ENCODE data around the gene WDR49.
"Not testable (repeated sequence)": the region's sequence is repeated elsewhere in the genome, so short reads cannot be mapped to it uniquely, and the experiment has no call there.

WDR49 gene

DNA sequence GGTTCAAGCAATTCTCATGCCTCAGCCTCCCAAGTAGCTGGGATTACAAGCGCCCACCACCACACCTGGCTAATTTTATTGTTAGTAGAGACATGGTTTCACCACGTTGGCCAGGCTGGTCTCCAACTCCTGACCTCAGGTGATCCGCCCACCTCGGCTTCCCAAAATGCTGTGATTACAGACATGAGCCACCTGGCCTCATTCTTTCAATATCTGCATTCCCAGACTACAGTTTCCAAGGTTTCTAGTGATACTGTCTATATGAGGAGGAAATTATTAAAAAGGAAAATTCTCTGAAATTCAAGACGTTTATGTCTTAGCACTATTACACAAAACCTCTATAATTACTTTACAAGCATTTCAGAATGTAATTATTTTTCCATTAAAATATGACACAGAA, 39.5 kb downstream of the WDR49 start:
- not testable (repeated sequence) for DNase-seq (ENCODE audit: low read depth)

DNA sequence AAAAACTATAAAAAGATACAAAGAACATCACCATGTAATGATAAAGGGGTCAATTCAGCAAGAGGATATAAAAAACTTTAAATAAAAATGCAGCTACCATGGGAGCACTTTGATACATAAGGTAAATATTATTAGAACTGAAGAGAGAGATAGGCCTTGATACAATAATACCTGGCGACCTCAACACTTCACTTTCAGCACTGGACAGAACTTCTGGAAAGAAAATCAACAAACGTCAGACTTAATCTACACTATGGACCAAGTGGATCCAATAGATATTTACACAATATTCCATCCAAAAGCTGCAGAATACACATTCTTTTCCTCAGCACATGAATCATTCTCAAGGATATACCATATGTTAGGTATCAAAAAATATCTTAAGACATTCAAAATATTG, 42.0 kb downstream of the WDR49 start:
- DNase-seq (ENCODE audit: low read depth): no peak

GRCh38 chr3:167609156-167609555, 44.6 kb downstream of the WDR49 start:
- no peak for DNase-seq (ENCODE audit: low read depth)

DNA sequence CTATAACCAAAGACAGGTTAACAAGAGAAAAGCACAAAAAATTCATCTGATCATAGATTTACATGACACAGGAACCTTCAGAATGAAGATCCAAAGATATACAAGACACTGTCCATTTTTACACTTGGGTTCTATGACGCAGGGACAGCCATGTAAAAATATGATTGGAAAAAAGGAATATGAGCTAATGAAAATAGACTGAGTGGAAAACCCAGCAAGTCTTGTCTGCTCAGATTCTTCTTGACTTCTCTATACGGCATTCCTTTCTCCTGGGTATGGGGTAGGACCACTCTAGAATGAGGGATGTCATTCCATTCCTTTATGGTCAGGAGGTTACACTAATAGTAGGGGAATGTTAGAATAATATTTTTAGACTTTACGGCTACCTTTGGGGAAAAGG, 46.9 kb downstream of the WDR49 start:
- DNase-seq (ENCODE audit: low read depth): no peak

DNA sequence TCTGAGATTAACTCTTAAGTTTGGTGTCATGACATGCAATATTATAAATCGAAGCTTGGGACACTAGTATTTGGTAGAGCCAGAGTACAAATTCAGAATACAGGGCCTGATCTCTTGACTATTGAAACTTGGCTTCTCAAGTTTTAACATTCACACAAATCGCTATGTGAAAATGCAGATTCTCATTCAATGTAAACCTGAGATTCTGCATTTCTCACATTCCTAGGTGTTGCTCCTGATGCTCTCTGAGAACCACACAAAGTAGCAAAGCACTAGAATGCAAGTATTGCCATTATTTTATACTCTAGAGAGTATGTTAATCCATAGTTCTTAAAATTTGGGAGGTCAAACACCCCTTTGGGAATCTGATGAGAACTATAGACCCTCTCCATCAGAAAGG, 47.9 kb downstream of the WDR49 start:
- DNase-seq (ENCODE audit: low read depth): no peak

DNA sequence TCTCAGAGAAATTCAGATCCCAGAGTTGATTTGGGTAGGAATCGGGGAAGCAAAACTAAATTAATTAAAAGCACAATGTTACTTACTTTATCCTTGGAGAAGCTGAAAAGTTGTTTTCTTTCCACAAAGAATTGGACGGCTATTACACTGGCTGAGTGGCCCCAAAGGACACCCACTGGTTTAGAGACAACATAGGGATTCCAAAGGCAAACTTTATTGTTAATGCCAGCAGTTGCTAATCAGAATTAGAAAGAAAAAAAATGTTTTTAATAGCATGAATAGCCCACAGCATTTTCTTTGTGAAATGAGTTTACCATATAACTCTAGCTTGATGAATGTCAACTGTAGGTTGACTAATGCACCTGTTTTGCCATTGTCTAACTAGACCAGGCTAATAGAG, 51.7 kb downstream of the WDR49 start:
- no peak for DNase-seq (ENCODE audit: low read depth)

- DNase-seq (ENCODE audit: low read depth): no peak
Observed at GRCh38 chr3:167587651-167588050, 66.1 kb downstream of the WDR49 start.

GRCh38 chr3:167575000-167575600, 78.6 kb downstream of the WDR49 start:
- no peak for DNase-seq (ENCODE audit: low read depth)

DNA sequence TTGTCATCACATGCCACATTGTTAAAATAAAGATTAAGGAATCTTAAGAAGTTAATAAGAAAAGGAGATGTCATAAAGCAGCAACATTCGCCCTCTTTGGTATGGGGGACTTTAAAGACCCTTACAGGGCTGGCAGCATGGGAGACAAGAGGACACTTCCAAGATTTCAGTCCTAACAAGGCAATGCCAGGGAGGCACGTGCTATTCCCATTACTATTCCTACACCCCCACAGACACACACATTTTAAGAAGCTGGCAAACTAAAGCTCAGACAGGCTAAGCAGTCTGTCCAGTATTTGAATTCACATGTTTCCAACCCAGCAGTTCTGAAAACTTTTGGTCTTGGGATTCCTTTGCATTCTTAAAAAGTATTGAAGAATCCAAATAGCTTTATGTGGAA, 80.8 kb downstream of the WDR49 start:
- DNase-seq (ENCODE audit: low read depth): no peak

- DNase-seq (ENCODE audit: low read depth): no peak
Observed at GRCh38 chr3:167568634-167569033, 85.1 kb downstream of the WDR49 start.

DNA sequence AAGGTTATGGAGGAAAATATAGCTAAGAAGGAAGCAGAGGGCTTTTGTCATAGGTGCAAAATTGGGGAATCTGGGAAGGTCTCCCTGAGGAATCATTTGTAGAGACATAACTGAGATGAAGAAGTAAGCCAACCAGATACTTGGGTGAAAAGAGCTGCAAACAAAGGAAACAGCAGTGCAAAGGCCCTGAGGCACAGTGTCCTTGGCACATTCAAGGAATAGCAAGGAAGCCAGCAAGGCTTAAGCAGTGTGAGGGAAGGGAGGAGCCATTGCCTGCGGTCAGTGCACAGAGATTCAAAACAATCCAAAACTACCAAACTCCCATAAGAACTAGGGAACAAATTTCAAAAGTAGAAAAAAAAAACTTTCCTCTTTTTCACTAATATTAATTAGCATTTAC, 88.3 kb downstream of the WDR49 start:
- DNase-seq (ENCODE audit: low read depth): no peak

DNA sequence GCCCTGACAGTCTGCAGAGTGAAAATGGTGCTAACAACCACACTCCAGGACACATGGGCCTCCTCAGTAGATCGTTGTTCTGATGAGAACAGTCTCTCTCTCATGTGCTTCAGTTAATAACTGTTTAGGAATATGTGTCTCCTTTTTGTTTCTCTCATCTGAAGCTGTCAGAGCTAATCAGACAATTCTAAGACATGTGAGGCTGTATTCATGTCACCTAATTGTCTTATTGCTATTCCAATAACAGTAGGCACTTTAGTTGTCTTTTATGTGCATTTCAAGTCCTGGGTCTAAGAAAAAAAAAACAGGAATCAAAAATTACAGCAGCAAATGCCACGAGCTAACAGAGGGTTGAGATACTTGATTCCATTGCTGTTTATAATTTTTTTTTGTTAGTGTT, 89.1 kb downstream of the WDR49 start:
- no peak for DNase-seq (ENCODE audit: low read depth)

- DNase-seq (ENCODE audit: low read depth): no peak
Observed at GRCh38 chr3:167559924-167560323, 93.8 kb downstream of the WDR49 start.

- DNase-seq (ENCODE audit: low read depth): no peak
Observed at GRCh38 chr3:167554898-167555297, 98.8 kb downstream of the WDR49 start.

GRCh38 chr3:167538081-167538480, 115.7 kb downstream of the WDR49 start:
- DNase-seq (ENCODE audit: low read depth): no peak

DNA sequence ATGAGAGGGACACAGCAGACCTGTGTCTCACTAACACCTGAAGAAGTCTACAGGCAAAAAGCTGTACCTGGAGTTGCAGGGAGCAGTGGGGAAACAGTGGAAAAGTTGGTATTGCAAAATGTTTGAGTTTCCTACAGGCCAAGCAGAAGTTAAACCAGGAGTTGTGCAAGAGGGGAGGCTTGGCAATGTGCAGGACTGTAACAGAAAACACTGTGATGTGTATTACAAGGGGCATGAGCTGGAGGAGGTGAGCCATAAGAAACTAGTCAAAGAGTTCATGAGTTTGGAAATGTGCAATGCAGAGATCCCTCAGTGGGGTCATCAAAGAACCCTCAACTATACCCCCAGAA, 132.8 kb downstream of the WDR49 start:
- peak; percentile 0 for DNase-seq (ENCODE audit: low read depth)

DNA sequence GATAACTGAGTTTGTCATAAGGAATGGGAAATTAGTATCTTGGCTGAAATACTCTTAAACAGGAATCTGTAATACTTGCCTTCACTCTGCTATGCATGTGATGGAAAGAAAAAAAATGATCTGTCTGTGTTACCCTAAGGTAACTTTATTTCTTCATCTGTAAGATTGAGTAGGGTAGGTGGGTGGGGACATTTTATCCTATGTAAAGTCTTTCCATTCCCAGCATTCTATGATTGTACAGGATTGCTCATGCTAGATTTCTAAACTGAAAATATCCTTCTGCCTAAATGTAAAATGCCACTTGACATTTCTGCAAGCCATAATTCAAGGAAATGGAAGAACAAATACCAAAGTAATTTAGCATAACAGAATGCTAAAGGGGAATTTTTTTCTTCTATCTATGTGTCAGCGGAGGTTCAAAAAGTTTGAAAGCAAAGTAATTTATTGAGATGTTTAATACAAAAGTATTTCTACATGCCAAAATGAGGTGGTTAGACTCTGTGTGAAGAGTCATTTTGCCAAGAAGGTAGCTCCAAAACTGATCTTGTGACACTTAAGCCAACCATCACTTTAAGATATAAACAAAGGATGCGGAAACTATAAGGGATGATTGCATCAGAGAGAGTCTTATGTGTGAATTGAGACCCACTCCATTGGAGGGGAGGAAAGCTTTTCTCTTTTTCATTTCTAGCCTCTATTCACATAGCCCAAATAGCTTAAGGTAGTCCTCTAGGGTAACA, 133.3 kb downstream of the WDR49 start:
- no peak for DNase-seq (ENCODE audit: low read depth)

- DNase-seq (ENCODE audit: low read depth): no peak
Observed at GRCh38 chr3:167507954-167508353, 145.8 kb downstream of the WDR49 start.

GRCh38 chr3:167502401-167502800, 151.3 kb downstream of the WDR49 start:
- no peak for DNase-seq (ENCODE audit: low read depth)

GRCh38 chr3:167501941-167502340, 151.8 kb downstream of the WDR49 start:
- DNase-seq (ENCODE audit: low read depth): no peak

DNA sequence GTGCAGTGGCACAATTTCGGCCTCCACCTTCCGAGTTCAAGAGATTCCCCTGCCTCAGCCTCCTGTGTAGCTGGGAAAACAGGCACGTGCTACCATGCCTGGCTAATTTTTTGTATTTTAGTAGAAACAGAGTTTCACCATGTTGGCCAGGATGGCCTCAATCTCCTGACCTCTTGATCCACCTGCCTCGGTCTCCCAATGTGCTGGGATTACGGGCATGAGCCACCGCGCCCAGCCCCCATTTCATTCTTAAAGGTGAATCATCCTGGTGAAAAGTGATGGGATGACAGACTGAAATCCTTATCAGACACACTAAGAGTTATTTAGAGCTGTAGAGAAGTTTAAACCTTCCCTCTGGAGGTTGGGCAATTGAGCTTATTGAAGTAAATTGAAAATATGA, 155.8 kb downstream of the WDR49 start:
- DNase-seq (ENCODE audit: low read depth): no peak

DNA sequence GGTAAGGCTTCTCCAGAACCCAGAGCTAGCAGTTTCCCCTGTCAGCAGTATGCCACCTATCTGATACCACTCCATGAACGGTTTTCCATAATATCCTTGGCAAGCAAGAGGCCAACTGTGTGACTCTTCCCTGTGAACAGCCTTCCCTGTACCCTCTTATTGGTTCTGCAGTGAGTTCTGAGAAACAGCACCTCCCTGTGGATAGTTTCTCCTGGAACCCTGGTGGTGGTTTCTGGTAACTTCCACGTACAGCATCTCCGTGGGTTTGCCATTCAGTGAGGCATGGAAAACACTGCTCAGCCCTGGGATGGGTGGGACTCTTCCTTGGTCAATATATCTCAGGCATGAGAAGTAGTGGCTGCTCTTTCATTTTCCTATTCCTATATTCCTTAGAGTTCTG, 160.5 kb downstream of the WDR49 start:
- DNase-seq (ENCODE audit: low read depth): no peak

GRCh38 chr3:167491621-167492020, 162.1 kb downstream of the WDR49 start:
- DNase-seq (ENCODE audit: low read depth): no peak

GRCh38 chr3:167489571-167489970, 164.2 kb downstream of the WDR49 start:
- DNase-seq (ENCODE audit: low read depth): no peak

Data from amniotic epithelial cell (primary cell).